HG02642 (cell line): Measurements from ENCODE around the gene TPD52L1.
A peak's percentile ranks its signal among the peaks of the same experiment; 100 is the strongest.

Experiments used
- ATAC-seq: cut with Tn5 transposase; IDR thresholded peaks from one replicate; pipeline ENCODE4 v1.9.1; 2021; ENCODE audit warnings: mild to moderate bottlenecking; ENCODE audit not compliant: unreplicated experiment, poor library complexity

TPD52L1 gene

DNA sequence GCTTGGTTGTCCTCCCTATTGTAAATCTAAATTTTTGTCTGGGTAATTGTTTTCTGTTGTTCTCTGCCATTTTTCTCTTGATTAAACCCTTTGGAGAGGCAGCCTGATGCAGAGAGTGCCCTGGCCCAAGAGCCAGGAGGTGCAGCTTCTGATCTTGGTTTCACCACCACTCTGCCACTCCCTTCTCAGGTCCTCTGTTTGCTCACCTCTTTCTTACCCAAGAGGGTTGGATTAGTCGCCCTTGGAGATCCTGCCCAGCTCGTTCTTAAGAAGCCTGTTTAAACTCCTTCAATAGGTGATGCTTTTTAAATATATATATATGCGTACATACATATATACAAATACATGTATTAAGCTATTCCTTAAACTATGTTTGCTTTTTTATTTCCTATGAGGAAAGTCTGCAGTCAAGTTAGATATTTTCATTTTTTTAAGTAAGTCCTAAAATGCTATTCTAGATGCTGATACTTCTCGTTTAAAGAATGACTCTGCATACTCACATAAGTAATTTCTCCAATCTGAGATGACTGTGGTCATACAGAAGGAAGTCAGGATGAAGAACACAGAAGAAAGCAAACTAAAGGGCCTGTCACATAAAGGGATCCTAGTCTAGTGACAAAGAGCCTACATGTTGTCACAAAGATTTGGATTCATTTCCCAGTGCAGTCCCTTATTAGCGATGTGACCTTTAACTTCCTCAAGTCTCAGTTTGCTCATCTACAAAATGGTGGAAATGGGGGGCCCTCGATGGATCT lies 19.9 kb downstream of the TPD52L1 start:
- ATAC-seq = no peak

GRCh38 chr6:125174626-125175025 lies 21.1 kb downstream of the TPD52L1 start:
- no peak for ATAC-seq

DNA sequence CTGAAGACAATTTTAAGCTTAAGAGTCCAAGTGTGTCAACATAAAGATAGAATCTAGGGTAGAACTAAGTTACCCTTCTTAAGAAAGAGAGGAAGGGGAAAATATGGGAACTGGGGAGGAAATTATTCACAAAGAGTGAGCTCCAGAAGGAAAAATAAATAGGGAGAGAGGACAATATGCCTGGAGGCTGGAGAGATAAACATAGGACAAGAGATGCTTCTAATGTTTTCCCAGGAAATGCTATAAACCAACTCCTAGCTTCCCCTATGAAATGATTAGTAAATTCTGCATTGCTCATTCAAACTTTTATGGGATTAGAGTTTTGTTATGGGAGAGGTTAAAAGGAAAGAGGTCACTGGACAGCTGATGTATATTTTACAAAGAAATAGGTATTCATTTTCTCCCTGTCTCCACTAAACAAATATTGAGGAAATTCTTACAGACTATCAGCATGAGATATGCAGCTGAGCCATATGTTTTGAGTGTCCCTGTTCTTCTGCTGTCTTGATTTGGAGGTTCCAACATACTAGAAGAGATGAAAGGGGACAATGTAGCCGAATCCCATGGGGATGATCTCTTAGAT lies 22.0 kb downstream of the TPD52L1 start:
- ATAC-seq = no peak

GRCh38 chr6:125182237-125183008 lies 28.9 kb downstream of the TPD52L1 start:
- no peak for ATAC-seq

GRCh38 chr6:125183391-125183790 lies 29.8 kb downstream of the TPD52L1 start:
- no peak for ATAC-seq

DNA sequence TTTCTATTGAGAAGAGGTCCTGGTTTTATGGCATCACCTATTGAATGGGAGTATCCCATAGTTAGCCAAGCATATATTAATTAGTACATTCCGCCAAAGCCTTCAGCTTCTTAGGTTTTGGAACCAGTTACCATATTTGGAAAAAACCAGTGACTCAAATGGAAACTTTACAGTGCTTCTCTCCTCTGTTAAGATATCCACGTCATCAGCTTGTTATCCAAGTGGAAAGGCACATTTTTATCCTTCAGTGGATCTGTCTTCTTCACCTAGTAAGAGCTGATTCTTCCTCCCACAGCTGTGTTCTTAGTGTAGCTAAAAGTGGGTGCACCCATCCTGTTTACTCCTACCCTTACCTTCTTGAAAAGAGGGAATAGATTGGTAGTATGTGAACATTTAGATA lies 34.5 kb downstream of the TPD52L1 start:
- ATAC-seq = no peak

DNA sequence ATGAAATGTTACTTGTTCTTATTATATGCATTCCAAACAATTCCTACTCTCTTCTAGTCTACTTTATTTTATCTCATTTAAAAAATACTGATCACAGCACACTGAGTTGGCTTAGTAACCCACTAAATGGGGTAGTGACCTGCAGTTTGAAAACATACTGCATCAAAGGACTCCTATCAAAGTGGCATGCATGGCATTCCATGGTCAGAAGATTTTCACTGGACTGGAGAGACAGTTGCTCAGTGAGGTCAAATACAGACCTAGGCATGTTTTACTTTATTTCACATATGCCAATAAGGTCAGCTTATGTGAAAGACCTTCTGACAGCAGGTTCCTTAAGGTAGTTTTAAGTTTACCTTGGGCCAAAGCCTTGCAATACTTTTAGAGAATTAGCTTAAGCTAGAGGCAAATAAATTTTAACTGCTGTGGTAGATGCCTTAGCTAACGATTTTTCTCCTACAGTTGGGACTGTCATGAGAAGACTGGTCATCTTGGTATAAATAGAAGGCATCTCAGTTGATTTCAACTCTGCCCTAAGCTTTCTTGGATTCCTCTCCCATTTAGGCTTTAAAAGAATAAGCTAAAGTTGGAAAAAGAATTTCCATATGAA lies 35.1 kb downstream of the TPD52L1 start:
- no peak for ATAC-seq

DNA sequence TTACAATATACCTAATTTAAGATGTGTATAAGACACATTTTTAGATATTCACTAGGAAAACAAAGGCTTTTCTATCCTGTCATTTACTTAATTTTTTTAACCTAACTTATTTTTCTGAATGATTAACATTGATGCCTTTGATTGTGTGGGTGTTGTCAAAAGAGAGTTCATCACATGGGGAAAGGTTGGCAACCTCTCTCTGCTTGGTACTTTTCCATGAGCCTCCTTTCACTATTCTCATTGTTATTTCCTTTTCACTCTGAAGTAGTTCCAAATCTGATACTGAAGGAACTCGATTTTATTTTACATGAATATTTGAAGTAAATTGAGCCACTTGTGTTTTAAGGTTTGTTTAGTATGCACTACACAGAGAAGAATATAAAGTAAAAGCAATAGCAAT lies 35.9 kb downstream of the TPD52L1 start:
- ATAC-seq = no peak

- no peak for ATAC-seq
These were observed 37.1 kb downstream of the TPD52L1 start for GRCh38 chr6:125190667-125191066.

DNA sequence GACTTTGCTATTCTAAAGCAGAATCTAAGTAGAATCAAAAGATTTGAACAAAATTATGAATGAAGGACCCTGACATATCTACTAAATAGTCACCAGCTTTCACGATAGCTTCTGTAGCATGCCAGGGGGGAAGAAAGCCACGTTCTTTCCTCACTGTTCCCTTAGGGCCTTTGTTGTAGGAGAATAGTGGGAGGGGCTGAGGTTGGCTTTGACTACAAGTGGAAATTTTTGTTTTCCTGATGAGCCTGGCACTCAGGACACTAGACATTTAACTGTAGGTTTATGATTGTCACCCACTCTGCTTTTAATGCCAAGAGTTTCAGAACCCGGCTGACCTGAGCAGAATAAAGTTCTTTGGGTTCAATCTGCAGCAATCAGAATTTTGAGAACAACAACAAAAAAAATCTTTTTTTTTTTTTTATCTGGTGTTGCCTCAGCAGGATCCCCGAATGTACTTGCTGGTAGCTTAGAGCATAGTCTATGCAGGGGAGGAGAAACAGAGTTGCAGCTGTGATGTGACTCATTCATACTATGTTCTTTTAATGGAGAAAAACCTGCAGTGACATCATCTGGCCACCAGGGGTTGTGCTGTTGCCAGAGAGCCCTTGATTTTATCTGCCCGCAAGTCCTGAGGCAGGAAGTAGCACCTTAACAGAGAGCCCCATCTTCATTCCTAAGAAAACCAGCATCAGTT lies 38.5 kb downstream of the TPD52L1 start:
- ATAC-seq = peak; percentile 99

DNA sequence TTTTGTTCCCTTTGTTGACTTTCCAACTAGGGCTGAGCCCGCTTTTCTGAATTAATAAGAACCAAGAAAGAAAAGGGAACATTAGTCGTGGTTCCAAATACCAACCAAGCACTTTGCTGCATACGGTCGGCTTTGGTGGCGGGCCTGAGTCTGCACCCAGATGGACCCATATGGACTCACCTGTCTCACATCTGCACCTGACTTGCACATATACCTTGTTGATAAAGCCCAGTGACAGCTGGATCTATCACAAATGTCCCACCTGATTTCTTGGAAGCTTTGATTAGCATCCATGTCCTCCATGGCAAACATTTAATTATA lies 39.0 kb downstream of the TPD52L1 start:
- ATAC-seq = peak; percentile 5

- no peak for ATAC-seq
These were observed 39.6 kb downstream of the TPD52L1 start for GRCh38 chr6:125193208-125193607.

- ATAC-seq = no peak
These were observed 41.4 kb downstream of the TPD52L1 start for GRCh38 chr6:125194941-125195340.

- ATAC-seq = no peak
These were observed 42.0 kb downstream of the TPD52L1 start for GRCh38 chr6:125195526-125195925.

DNA sequence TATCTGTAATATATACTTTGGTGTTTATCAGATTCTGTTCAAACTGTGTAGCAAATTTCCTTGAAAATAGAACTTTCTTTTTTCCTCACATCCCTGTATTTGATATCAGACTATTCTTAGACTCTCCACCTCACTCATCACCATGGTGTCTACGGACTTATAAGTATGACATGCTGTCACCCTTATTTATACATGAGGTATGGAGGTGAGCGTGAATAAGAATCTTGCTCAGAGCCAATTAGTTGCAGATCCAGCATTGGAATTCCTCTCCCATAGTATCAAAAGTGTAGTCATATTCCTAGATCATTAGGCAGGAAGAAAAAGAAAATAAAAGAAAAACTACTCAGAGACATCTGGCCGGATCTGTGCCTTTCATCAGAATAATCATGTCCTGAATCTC lies 43.0 kb downstream of the TPD52L1 start:
- ATAC-seq = no peak

DNA sequence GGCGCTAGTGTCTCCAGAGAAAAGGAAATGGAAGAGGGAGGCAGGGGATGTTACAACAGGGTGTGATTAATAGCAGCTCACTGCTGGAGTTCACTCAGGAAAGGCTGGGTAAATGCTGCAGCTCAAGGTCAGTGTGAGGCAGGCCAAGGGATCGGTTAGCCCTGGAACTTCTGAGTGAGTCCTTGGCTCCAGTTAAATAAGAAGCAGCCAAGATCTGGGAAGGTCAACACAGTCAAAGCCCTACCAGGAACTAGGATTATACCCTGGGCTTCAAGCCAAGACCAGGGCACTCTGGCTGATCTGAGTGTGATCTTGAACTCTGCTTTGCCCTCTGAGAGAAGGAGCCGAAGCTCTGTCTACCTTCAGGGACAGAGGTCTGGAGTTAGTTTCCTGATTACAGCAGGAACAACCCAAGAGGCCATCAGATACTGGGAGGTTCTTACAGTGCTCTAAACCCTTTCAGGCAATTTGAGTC lies 44.3 kb downstream of the TPD52L1 start:
- no peak for ATAC-seq

DNA sequence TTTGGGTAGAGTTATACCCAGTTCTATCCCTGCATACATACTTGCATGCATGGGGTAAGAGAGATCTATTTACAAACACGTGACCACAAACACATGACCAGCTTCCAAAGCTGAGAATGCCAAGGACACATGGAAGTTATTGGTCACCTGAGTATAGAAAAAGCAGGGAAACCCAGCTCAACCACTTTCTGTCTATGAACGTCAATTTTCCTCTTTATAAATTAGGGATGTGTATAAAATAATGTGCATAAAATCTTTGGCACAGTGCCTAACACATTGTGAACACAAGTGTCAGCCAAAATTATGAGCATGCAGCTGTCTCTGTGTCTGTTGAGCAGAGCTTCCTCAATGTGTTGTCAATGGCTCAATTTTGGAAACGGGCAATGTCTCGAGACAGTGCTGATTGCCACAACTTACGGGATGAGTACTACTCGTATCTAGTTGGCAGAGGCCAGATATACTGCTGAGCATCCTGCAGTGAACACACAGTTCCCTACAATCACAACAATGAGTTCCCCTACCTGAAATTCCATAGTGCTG lies 44.9 kb downstream of the TPD52L1 start:
- ATAC-seq = no peak

DNA sequence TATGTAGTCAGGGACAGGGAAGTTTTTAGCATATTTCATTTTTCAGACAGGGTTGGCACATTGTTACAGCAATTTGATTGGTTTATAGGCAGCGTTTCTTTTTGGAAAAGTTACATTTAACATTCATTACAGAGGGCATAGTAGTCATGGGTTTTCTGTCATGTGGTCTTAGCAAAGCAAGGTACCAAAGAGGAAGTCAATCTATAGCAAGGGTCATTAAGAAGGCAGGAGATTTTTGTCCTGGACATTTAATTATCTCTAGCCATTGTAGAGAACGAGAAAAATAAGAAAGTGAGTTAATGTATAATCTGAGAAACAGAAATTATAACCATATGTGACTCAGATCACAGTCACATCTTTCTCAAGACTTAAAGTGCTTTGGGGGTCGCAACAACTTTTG lies 47.4 kb downstream of the TPD52L1 start:
- no peak for ATAC-seq

GRCh38 chr6:125201961-125202729 lies 48.6 kb downstream of the TPD52L1 start:
- ATAC-seq = no peak
